ENCODE results near the gene PDE3A. TPM values are rescaled to one million over a fixed set of nuclear protein-coding genes. Genes with fewer than 3 reads are reported as not detected.

PDE3A gene
- total and polyA plus RNA-seq, 3 donors from 2014 or later = 1.6 to 4.8 (median 2.7) TPM

DNA sequence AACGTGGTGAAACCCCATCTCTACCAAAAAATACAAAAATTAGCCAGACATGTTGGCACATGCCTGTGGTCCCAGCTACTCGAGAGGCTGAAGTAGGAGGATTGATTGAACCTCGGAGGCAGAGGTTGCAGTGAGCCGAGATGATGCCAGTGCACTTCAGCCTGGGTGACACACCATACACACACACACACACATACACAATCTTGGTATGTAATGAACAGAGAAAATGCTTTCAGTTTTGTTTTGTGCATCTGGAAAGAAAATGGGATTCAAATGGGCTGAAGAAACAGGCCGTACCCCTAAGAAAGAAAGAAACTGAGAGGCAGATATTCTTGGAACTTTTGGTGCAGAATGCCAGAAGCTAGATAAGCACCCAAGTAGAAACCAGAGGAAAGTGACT is 107.2 kb downstream of the PDE3A start:
- no peak for DNase-seq
- intact Hi-C loops (cut with DNase I; ENCODE audit: low total_unique reads) = no loop called here
- Histone ChIP-seq H3K36me3 (ENCODE audit: low read depth, missing control alignments) (no peaks in the 10 kb centered on the region), H3K27me3 (no peaks in the 10 kb centered on the region), H3K4me1 (no peaks in the 10 kb centered on the region), H3K4me3 (no peak overlapping the region), H3K9me3 (no peaks in the 10 kb centered on the region), H3K27ac (no peak overlapping the region)
- TF ChIP-seq, protein P1, sequence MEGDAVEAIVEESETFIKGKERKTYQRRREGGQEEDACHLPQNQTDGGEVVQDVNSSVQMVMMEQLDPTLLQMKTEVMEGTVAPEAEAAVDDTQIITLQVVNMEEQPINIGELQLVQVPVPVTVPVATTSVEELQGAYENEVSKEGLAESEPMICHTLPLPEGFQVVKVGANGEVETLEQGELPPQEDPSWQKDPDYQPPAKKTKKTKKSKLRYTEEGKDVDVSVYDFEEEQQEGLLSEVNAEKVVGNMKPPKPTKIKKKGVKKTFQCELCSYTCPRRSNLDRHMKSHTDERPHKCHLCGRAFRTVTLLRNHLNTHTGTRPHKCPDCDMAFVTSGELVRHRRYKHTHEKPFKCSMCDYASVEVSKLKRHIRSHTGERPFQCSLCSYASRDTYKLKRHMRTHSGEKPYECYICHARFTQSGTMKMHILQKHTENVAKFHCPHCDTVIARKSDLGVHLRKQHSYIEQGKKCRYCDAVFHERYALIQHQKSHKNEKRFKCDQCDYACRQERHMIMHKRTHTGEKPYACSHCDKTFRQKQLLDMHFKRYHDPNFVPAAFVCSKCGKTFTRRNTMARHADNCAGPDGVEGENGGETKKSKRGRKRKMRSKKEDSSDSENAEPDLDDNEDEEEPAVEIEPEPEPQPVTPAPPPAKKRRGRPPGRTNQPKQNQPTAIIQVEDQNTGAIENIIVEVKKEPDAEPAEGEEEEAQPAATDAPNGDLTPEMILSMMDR (IDR thresholded peaks at IDR 0.05) = no peak
- no peak for TF ChIP-seq POLR2A (IDR thresholded peaks at IDR 0.05)
- 81 to 89% methylated on average over 5 of the region's 5 CpGs for WGBS, 2 donors

DNA sequence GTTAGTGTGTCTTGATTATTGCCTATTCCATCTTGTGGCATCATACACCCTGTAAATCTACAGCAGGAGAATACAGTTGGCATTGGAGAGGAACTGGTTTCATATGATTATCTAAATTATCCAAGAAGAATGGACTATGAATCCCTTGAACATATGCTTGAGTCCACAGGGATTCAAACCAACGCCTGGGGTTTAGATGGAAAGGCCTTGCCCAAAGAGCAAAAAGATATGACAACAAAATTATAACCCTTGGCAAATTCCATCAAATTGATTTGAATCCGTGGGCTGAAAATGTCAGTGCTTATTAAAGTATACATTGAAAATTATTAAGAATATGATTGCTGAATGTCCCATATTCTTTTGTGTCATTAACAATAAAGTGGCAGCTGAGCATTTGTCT is 108.2 kb downstream of the PDE3A start:
- no peak overlapping the region for H3K4me3 ChIP-seq
- no peaks in the 10 kb centered on the region for H3K4me1 ChIP-seq
- 63 to 89% methylated on average over 2 of the region's 2 CpGs for WGBS, 2 donors
- no peaks in the 10 kb centered on the region for H3K9me3 ChIP-seq
- H3K27ac ChIP-seq = no peak overlapping the region
- no peak for DNase-seq
- intact Hi-C loops (cut with DNase I; ENCODE audit: low total_unique reads) = no loop called here
- no peaks in the 10 kb centered on the region for H3K27me3 ChIP-seq
- TF ChIP-seq POLR2A (IDR thresholded peaks at IDR 0.05) = no peak
- TF ChIP-seq, protein P1 (IDR thresholded peaks at IDR 0.05) = no peak
- H3K36me3 ChIP-seq (ENCODE audit: low read depth, missing control alignments) = no peaks in the 10 kb centered on the region

DNA sequence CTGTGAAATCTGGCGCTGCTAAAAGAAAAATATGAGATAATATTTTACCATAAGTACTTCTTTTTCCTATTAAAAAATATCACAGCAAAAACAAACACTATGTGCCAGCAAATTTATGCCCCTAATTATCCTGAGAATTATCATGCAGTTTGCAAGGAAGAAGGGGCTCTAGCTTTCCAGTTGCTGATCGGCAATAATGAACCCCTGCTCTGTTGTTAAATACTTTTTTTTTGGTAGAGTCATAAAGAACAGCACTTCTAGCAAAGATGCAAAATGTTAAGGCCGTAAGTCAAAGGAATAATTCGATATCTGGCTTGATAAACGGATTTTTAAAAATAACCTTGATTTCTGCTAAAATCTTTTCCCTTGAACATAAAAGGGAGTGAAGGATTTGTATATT is 108.9 kb downstream of the PDE3A start:
- no peak for DNase-seq
- H3K4me3 ChIP-seq = no peak overlapping the region
- H3K27ac ChIP-seq = no peak overlapping the region
- intact Hi-C loops (cut with DNase I; ENCODE audit: low total_unique reads) = no loop called here
- TF ChIP-seq, protein P1 (IDR thresholded peaks at IDR 0.05) = no peak
- no peak for TF ChIP-seq POLR2A (IDR thresholded peaks at IDR 0.05)
- H3K27me3 ChIP-seq = no peaks in the 10 kb centered on the region
- H3K4me1 ChIP-seq = no peaks in the 10 kb centered on the region
- WGBS, 2 donors = 43 to 71% methylated on average over 5 of the region's 5 CpGs
- H3K36me3 ChIP-seq (ENCODE audit: low read depth, missing control alignments) = no peaks in the 10 kb centered on the region
- no peaks in the 10 kb centered on the region for H3K9me3 ChIP-seq

- no peaks in the 10 kb centered on the region for H3K27me3 ChIP-seq
- 56 to 68% methylated on average over 4 of the region's 4 CpGs for WGBS, 2 donors
- intact Hi-C loops (cut with DNase I; ENCODE audit: low total_unique reads) = no loop called here
Observed at GRCh38 chr12:20477672-20478071, 109.3 kb downstream of the PDE3A start.

More at GRCh38 chr12:20477672-20478071, 109.3 kb downstream of the PDE3A start:
- no peak for DNase-seq
- TF ChIP-seq, protein P1 (IDR thresholded peaks at IDR 0.05) = no peak
- no peak for TF ChIP-seq POLR2A (IDR thresholded peaks at IDR 0.05)
- H3K4me1 ChIP-seq = no peaks in the 10 kb centered on the region
- H3K4me3 ChIP-seq = no peak overlapping the region
- no peaks in the 10 kb centered on the region for H3K36me3 ChIP-seq (ENCODE audit: low read depth, missing control alignments)
- H3K9me3 ChIP-seq = no peaks in the 10 kb centered on the region
- H3K27ac ChIP-seq = no peak overlapping the region
